HCT116 (cell line): Measurements from ENCODE around the gene AK5. TPM values are rescaled to one million over a fixed set of nuclear protein-coding genes. Genes with fewer than 3 reads are reported as not detected.

Source experiments
- ATAC-seq: fragments of 200-7000 bp; cut with Tn5 transposase; 2 replicates; pipeline ENCODE4 v1.9.1; 2020; ENCODE audit warnings: mild to moderate bottlenecking, moderate library complexity
- BruUV-seq: library from RNA; stranded (reverse); fragments of 400-500 nt; replicated peaks from 2 replicates; lab custom pipeline; 2021; lab: Mats Ljungman, UMichigan
- CTCF ChIA-PET: fragments of 300-600 bp; sonication (Branson Sonifier 250); formaldehyde crosslinking; loops from one replicate; lab custom pipeline; 2021; ENCODE audit warnings: antibody characterized with exemption; lab: Charles Lee
- POLR2A ChIA-PET: fragments of 300-600, 350-600 bp; sonication (Branson Sonifier 250); formaldehyde crosslinking; loops from one replicate; lab custom pipeline; 2021; ENCODE audit warnings: antibody characterized with exemption; lab: Charles Lee
- RAD21 ChIA-PET, 2 experiments: fragments of 300-600 bp; sonication (Branson Sonifier 250); formaldehyde crosslinking; loops; one replicate each; lab custom pipeline; 2023; ENCODE audit warnings: low total read pairs in 2 of 2; ENCODE audit not compliant: uncharacterized antibody in 2 of 2, unreplicated experiment in 2 of 2, low non-redundant PET in 1 of 2; lab: Charles Lee
- DNase-seq: peaks from one replicate; pipeline ENCODE4 v3.0.0-alpha.2; 2010; ENCODE audit warnings: low read depth, low spot score
- H2AFZ ChIP-seq: fragments of 200-600 bp; shearing (Covaris generic), sonication (generic); 2 replicates; pipeline ENCODE4 v1.6.1; 2017; ENCODE audit warnings: low read depth, mixed run types, mixed read lengths, antibody characterized with exemption, low read length; ENCODE audit not compliant: poor library complexity, severe bottlenecking
- H3K27ac ChIP-seq: 2 replicates; pipeline ENCODE4 v1.5.1; 2012; ENCODE audit warnings: low read depth, low read length
- H3K27me3 ChIP-seq: fragments of 200-600 bp; sonication (generic); 2 replicates; pipeline ENCODE4 v1.6.1; 2016; ENCODE audit warnings: mixed run types, low read length, mixed read lengths; ENCODE audit not compliant: insufficient read depth
- H3K36me3 ChIP-seq, 2 experiments: fragments of 200-500 bp in 1 of 2; fragments of 200-600 bp in 1 of 2; sonication (Bioruptor generic) in 1 of 2; sonication (generic) in 1 of 2; 2 replicates each; pipeline versions ENCODE4 v1.5.1 to v1.6.1; 2014 to 2016; ENCODE audit warnings: low read length in 2 of 2, inconsistent platforms in 1 of 2, mixed read lengths in 1 of 2, mixed run types in 1 of 2; ENCODE audit not compliant: insufficient read depth in 2 of 2, control insufficient read depth in 1 of 2
- H3K4me1 ChIP-seq, 2 experiments: fragments of 200-600 bp in 1 of 2; sonication (generic) in 1 of 2; 2 replicates each; pipeline versions ENCODE4 v1.5.1 to v1.6.1; 2012 to 2017; ENCODE audit warnings: low read length in 2 of 2, inconsistent platforms in 1 of 2, mild to moderate bottlenecking in 1 of 2, mixed read lengths in 1 of 2, mixed run types in 1 of 2, moderate library complexity in 1 of 2; ENCODE audit not compliant: insufficient read depth in 2 of 2, control insufficient read depth in 1 of 2
- H3K4me2 ChIP-seq: fragments of 200-600 bp; sonication (generic); 2 replicates; pipeline ENCODE4 v1.6.1; 2017; ENCODE audit warnings: mixed run types, low read length, mixed read lengths
- H3K4me3 ChIP-seq, 2 experiments: fragments of 200-600 bp in 1 of 2; sonication (generic) in 1 of 2; replicated peaks in 1 of 2; 2 replicates each; pipeline ENCODE4 v1.5.1; 2011 to 2016; ENCODE audit warnings: low read length in 2 of 2, control low read depth in 1 of 2, low read depth in 1 of 2, mild to moderate bottlenecking in 1 of 2, mixed read lengths in 1 of 2, mixed run types in 1 of 2
- H3K79me2 ChIP-seq: fragments of 200-600 bp; sonication (generic); 2 replicates; pipeline ENCODE4 v1.6.1; 2017; ENCODE audit warnings: mild to moderate bottlenecking, mixed run types, low read length, moderate library complexity, mixed read lengths; ENCODE audit not compliant: insufficient read depth
- H3K9ac ChIP-seq: fragments of 200-600 bp; sonication (generic); 2 replicates; pipeline ENCODE4 v1.6.1; 2016; ENCODE audit warnings: low read length, mixed read lengths
- H3K9me2 ChIP-seq: fragments of 200-600 bp; sonication (generic), shearing (Covaris generic); 2 replicates; pipeline ENCODE4 v1.6.1; 2017; ENCODE audit warnings: mixed run types, mild to moderate bottlenecking, moderate library complexity; ENCODE audit not compliant: insufficient read depth
- H3K9me3 ChIP-seq, 2 experiments: fragments of 200-500 bp in 1 of 2; fragments of 200-600 bp in 1 of 2; sonication (Bioruptor generic) in 1 of 2; sonication (generic) in 1 of 2; 2 replicates each; pipeline ENCODE4 v1.6.1; 2014 to 2017; ENCODE audit warnings: low read length in 2 of 2, mixed read lengths in 2 of 2, inconsistent platforms in 1 of 2, low read depth in 1 of 2, mild to moderate bottlenecking in 1 of 2, mixed run types in 1 of 2, moderate library complexity in 1 of 2; ENCODE audit not compliant: control insufficient read depth in 1 of 2, insufficient read depth in 1 of 2
- H4K20me1 ChIP-seq: fragments of 200-600 bp; sonication (generic), shearing (Covaris generic); 2 replicates; pipeline ENCODE4 v1.6.1; 2017; ENCODE audit warnings: mixed run types, mild to moderate bottlenecking, moderate library complexity; ENCODE audit not compliant: insufficient read depth
- CBX3 ChIP-seq: IDR thresholded peaks from 2 replicates; pipeline ENCODE4 v1.6.1; 2012; ENCODE audit warnings: low read depth
- FOSL1 ChIP-seq: IDR thresholded peaks from 2 replicates; pipeline ENCODE4 v1.6.1; 2012; ENCODE audit warnings: low read depth
- SIN3A ChIP-seq: IDR thresholded peaks from 2 replicates; pipeline ENCODE4 v1.6.1; 2012; ENCODE audit warnings: low read depth
- intact Hi-C: fragments of 100-400 bp; cut with micrococcal nuclease; formaldehyde crosslinking; loops from 2 replicates; pipeline ENCODE4 v1.10.0; 2022
- total RNA-seq: library from RNA; stranded (reverse); gene quantifications from one replicate; pipeline ENCODE4 v1.2.1, GENCODE V29; 2021; ENCODE audit not compliant: unreplicated experiment
- TF ChIP-seq, protein P1 (sequence below): IDR thresholded peaks from 2 replicates; pipeline ENCODE4 v1.6.1; 2012
- TF ChIP-seq, protein P2 (sequence below): IDR thresholded peaks from 2 replicates; pipeline ENCODE4 v1.6.1; 2012; ENCODE audit warnings: low read depth
- TF ChIP-seq, protein P3 (sequence below), 3 experiments: fragments of 200-600 bp in 1 of 3; sonication (generic) in 1 of 3; IDR thresholded peaks in 2 of 3; conservative IDR thresholded peaks in 1 of 3; 2 replicates each; pipeline ENCODE4 v1.5.1; 2012 to 2017; ENCODE audit warnings: low read depth in 2 of 3, low read length in 2 of 3, antibody characterized with exemption in 1 of 3, borderline replicate concordance in 1 of 3, control low read depth in 1 of 3, mild to moderate bottlenecking in 1 of 3, mixed read lengths in 1 of 3, mixed run types in 1 of 3, moderate library complexity in 1 of 3; ENCODE audit not compliant: insufficient read depth in 1 of 3

Gene AK5
- total RNA-seq, 1 experiment from 2014 or later = 0.22 TPM

DNA sequence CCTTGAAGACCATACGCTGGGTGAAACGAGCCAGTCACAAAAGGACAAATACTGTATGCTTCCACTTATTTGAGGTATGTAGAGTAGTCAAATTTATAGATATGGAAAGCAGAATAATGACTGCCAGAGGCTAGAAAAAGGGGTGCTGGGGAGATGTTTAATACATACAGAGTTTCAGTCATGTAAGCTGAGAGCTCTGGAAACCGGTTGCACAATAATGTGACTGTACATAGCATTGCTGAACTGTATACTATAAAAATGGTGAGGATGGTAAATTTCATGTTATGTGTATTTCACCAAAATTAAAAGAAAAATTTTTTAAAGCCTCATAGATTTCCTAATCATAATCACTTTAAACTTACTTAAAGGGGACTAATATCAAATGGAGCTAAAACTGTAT lies 289.8 kb downstream of the AK5 start:
- H3K27me3 ChIP-seq = no peaks in the 10 kb centered on the region
- BruUV-seq = no TSS peak
- TF ChIP-seq CBX3 = no peak
- TF ChIP-seq SIN3A = no peak
- TF ChIP-seq, protein P1, sequence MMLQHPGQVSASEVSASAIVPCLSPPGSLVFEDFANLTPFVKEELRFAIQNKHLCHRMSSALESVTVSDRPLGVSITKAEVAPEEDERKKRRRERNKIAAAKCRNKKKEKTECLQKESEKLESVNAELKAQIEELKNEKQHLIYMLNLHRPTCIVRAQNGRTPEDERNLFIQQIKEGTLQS = no peak
- TF ChIP-seq, protein P2, sequence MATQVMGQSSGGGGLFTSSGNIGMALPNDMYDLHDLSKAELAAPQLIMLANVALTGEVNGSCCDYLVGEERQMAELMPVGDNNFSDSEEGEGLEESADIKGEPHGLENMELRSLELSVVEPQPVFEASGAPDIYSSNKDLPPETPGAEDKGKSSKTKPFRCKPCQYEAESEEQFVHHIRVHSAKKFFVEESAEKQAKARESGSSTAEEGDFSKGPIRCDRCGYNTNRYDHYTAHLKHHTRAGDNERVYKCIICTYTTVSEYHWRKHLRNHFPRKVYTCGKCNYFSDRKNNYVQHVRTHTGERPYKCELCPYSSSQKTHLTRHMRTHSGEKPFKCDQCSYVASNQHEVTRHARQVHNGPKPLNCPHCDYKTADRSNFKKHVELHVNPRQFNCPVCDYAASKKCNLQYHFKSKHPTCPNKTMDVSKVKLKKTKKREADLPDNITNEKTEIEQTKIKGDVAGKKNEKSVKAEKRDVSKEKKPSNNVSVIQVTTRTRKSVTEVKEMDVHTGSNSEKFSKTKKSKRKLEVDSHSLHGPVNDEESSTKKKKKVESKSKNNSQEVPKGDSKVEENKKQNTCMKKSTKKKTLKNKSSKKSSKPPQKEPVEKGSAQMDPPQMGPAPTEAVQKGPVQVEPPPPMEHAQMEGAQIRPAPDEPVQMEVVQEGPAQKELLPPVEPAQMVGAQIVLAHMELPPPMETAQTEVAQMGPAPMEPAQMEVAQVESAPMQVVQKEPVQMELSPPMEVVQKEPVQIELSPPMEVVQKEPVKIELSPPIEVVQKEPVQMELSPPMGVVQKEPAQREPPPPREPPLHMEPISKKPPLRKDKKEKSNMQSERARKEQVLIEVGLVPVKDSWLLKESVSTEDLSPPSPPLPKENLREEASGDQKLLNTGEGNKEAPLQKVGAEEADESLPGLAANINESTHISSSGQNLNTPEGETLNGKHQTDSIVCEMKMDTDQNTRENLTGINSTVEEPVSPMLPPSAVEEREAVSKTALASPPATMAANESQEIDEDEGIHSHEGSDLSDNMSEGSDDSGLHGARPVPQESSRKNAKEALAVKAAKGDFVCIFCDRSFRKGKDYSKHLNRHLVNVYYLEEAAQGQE = no peak
- TF ChIP-seq, protein P3, sequence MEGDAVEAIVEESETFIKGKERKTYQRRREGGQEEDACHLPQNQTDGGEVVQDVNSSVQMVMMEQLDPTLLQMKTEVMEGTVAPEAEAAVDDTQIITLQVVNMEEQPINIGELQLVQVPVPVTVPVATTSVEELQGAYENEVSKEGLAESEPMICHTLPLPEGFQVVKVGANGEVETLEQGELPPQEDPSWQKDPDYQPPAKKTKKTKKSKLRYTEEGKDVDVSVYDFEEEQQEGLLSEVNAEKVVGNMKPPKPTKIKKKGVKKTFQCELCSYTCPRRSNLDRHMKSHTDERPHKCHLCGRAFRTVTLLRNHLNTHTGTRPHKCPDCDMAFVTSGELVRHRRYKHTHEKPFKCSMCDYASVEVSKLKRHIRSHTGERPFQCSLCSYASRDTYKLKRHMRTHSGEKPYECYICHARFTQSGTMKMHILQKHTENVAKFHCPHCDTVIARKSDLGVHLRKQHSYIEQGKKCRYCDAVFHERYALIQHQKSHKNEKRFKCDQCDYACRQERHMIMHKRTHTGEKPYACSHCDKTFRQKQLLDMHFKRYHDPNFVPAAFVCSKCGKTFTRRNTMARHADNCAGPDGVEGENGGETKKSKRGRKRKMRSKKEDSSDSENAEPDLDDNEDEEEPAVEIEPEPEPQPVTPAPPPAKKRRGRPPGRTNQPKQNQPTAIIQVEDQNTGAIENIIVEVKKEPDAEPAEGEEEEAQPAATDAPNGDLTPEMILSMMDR (IDR thresholded peaks at IDR 0.05 in 2 of 3, conservative IDR thresholded peaks at IDR 0.05 in 1 of 3; ENCODE audit: borderline replicate concordance in 1 of 3, insufficient read depth in 1 of 3, low read depth in 2 of 3, low read length in 2 of 3) = no peak
- no peak for TF ChIP-seq FOSL1
- H3K9ac ChIP-seq = no peak overlapping the region
- peaks cover 10 to 12% of the 10 kb centered on the region in 2 experiments; a peak in 2 of 4 replicates for H3K36me3 ChIP-seq
- ChIA-PET POLR2A (no interaction called here), CTCF (no interaction called here), RAD21 (no interaction called here)
- H3K4me3 ChIP-seq = no peak overlapping the region
- no peak overlapping the region for H3K4me2 ChIP-seq
- no peaks in the 10 kb centered on the region for H3K79me2 ChIP-seq
- no peak for DNase-seq
- H2AFZ ChIP-seq = no peak overlapping the region
- no peaks in the 10 kb centered on the region for H3K9me3 ChIP-seq
- ATAC-seq = no peak
- H3K9me2 ChIP-seq = no peaks in the 10 kb centered on the region
- intact Hi-C loops = no loop called here
- no peak overlapping the region for H3K27ac ChIP-seq
- H4K20me1 ChIP-seq = no peaks in the 10 kb centered on the region; the same call in 1 of the 2 replicates
- H3K4me1 ChIP-seq = no peaks in the 10 kb centered on the region
